Activated CD8-positive, alpha-beta memory T cell treated with anti-CD3 and anti-CD28 coated beads for 1 hour (primary cell): ENCODE measurements around the gene SMPDL3A.
"Not testable (repeated sequence)": the region's sequence is repeated elsewhere in the genome, so short reads cannot be mapped to it uniquely, and the experiment has no call there.

Source experiments
- DNase-seq, 2 donors: peaks; one replicate each; pipeline ENCODE4 v3.0.0-alpha.2; 2020; ENCODE audit warnings: low read depth in 1 of 2; ENCODE audit errors: extremely low read depth in 1 of 2

SMPDL3A gene, protein sequence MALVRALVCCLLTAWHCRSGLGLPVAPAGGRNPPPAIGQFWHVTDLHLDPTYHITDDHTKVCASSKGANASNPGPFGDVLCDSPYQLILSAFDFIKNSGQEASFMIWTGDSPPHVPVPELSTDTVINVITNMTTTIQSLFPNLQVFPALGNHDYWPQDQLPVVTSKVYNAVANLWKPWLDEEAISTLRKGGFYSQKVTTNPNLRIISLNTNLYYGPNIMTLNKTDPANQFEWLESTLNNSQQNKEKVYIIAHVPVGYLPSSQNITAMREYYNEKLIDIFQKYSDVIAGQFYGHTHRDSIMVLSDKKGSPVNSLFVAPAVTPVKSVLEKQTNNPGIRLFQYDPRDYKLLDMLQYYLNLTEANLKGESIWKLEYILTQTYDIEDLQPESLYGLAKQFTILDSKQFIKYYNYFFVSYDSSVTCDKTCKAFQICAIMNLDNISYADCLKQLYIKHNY

DNA sequence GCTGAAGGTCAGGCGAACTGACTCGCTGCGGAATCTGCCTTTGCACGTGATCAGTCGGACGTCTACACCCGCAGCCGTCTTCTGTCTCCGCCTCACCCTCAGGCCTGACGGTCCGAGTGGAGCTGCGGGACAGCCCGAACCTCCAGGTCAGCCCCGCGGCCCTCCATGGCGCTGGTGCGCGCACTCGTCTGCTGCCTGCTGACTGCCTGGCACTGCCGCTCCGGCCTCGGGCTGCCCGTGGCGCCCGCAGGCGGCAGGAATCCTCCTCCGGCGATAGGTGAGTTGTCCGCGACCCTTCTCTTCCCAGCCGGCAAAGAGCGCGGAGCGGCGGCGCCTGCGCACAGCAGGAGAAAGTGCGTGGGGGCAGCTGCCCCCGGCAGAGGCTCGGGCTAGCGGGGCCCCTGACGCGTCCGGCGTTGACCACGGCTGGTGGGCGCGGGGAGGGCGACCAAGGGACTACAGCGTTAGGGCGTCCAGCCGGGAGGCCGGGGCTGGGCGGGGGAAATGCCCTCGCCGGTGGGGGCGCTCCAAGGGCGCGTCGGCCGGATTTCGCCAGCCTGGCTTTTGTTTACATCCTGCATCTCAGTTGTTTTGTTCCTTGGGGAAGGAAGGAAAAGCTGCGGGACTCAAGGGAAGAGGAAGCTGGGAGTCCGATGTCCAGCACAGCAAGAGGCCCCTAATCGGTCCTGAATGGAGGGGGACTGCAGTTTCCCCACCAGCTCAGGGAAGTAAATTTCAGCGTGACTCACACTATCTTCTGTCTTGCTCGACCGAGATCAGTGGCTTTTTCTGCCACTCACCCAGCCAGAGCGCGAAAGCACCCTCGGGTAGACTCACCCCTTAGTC is at the start of gene SMPDL3A:
SMPDL3A (plus strand) TSS at position 77 of the 846 bp plus-strand sequence; CDS start at position 166, 89 bp downstream.
- DNase-seq: no peak

DNA sequence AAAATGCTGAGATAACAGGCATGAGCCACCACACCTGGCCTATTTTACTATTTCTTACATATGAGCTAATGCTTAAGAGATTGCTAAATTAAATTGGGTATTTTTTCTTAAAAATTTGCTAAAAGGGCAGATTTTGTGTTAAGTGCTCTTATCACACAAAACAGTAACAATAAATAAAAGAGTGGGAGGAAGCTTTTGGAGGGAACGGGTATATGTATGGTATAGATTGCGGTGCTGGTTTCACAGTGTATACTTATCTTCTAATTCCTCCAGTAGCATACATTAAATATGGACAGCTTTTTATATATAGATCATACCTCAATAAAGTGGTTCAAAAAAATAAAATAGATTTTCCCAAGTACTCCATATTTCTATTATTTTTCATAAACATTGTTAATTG is 49.0 kb upstream of the SMPDL3A start:
- no peak for DNase-seq

DNA sequence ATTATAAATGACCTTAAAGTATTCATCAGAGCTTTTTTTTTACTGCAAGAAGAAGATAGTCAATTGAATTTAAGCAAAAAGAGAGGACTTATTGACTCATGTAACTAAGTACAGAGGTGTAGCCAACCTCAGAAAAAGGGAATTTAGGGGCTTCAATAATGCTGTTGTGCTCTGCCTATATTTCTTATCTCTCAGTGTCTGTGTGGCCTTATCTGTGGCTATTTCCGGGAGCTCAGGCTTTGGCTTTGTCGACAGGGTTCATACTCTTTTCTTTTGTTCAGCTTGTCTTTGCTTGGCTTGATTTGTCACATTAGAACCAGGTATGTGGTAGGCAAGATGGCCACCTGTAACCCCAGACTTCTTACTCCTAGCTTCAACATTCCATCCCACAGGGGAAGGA is 48.1 kb upstream of the SMPDL3A start:
- no peak for DNase-seq

DNA sequence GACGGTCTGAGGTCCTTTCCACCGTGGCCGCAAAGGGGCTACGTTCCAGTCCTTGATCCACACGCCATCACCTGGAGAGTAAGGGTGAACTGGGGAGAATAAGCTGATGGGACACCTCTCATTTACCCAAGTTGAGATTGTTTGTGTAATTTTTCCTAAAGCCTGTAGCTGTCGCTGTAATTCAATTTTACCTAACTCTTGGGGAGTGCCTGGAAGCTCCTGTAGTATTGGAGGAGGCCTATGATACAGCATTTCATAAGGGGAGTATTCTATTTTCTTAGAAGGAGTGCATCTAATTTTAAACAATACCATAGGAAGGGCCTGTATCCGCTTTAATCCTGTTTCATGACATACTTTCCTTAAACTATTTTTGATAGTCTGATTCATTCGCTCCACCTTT is 44.8 kb upstream of the SMPDL3A start:
- DNase-seq: not testable (repeated sequence)

DNA sequence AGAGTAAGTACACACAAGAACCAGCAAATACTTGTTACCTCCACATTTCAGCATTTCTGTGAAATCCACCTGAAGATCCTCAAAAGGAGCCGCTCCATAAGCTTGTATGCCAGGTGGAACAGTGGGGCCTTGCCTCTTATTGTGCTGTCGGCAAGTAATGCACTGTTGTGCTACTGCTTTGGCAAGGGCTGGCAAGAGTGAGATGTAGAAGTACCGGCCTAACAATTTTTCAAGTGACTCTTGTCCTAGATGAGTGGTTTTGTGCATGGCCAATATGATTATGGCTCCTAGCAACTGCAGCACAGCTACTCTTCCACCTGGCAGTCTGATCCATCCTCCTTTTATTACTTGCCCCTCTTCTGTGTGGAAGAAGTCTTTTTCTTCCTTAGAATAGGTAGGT is 44.2 kb upstream of the SMPDL3A start:
- DNase-seq: not testable (repeated sequence)

DNA sequence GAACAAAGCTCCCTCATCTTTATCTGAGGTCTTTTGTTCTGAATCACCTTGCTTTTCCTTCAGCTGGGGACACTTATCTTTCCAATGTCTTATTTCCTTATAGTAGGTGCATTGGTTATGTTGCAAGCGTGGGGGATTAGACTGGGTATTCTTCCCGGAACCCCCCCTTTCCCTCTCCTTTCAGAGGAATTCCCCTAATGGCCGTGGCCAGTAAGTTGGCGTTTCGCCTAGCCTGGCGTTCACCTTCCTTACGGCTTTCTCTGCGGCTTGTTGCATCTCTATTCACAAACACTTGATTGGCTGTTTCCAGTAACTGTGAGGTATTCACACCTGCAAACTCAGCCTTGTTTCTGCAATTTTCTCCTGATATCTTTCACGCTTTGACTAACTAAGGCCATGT is 42.4 kb upstream of the SMPDL3A start:
- no peak for DNase-seq

DNA sequence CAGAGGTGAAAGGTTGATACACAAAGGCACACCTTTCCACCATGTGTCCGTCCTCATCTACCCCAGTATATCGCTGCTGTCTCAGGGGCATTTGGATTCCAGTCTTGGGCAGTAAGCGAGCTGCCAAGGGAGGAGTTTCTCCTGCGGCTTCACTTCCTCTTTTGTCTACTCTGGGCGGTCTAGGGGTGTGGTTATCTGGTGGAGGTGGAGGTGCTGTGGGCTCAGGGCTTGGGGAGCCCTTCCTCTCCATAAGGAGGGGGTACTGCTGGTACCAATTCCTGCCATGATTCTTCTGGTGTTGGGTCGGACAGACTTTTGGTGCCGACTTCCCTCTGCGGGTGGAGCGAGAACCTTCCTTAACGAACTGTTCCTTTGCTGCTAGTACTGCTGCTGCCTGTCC is 41.5 kb upstream of the SMPDL3A start:
- no peak for DNase-seq

DNA sequence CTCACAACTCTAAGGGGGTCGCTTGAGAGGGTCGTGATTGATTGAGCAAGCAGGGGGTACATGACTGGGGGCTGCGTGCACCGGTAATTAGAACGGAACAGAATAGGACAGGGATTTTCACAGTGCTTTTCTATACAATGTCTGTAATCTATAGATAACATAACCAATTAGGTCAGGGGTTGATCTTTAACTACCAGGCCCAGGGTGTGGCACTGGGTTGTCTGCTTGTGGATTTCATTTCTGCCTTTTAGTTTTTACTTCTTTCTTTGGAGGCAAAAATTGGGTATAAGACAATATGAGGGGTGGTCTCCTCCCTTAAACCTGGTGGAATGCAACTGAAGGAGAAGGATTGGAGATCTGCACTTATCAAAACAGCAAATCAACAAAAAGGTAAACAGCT is 40.1 kb upstream of the SMPDL3A start:
- DNase-seq: not testable (repeated sequence)

DNA sequence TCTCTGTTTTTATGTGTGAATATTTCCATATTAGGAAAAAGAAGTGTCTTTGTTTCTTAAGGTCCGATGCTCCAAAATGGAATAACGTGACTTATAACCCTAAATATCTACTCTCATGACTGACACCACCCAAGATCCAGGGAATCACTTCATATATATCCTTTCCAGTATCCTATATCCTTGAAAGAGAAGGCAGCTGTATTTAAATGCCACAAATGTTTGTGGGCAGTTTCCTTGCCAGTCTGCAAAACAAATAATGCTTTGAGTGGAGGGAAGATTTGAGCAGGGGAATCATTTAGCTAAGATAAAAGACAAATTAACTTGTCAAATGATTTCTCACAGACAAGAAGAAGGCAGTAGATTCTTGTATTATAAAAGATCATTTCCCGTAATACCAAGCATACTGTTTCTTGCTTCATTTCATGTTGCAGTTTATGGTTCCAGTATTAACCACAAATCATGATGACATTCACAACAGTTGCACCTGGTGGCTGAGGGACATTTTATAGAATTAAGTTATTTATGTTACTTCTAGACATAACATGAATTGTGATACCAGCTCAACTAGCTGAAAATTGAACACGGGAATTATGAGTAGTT is 39.5 kb upstream of the SMPDL3A start:
- DNase-seq: no peak

DNA sequence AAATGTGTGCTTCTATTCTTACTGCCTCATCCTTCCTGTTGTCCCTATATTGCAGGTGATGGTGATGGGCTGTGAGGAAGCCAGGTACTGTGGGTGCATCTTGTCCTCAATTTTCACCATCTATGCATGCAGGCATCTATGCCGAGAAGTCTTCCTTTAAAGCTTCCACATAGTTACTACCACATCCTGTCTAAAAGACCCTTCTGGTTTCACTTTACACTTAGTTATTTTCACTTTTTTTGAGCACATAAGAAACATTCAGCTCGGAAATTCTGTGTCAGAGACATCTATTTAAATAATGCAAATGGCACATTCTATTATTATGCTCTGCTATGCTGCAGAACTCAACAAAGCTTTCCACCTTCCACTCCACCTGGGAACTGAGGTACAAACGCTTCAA is 37.7 kb upstream of the SMPDL3A start:
- DNase-seq: no peak

DNA sequence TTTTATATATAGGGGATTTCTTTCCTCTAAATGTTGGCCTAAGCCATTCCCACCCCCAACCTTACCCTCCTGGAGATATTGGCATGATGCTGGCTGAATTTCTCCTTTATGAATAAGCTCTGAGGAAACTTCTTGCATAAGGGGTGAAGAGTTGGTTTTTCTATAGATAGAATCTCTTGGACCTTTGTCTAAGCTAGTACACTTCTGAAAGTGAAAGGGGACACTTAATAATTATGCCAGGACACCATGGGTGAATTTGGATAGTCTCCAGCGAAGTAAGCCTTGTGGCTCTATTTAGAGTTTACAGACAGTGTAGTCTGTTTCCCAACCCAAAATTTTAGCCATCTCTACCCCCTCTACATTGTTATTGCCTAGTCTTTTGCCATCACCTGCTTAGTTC is 36.6 kb upstream of the SMPDL3A start:
- no peak for DNase-seq

DNA sequence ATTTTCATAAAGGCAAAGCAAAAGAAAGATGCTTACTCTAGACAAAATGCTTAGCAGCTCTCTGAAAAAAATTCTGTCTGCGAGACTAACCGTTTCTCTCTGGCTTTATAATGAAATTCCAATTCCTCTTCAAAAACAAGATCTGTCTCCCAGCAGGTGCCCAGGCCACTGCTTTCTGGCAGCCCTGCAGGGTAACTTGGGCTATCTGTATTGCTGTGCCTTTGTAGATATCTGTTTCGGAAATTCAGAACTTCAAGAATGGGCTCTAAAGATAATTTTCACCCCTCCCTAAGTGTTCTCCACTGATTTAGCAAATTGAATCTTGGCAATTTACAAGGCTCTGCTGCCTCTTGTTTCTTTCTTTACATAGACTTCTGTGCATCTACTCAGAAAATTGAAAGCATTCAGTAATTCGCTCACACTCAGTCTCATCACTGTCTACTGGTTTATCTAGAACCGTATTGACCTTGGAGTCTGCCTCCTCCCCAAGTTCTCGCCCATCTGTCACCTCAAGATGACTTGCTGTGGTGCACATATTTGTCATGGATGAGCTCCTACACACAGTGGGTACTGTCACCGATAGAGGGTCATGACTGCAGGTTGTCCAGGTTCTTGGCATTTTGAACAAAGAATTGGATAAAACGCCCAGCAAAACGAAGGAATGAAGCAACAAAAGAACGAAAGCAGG is 35.9 kb upstream of the SMPDL3A start:
- no peak for DNase-seq

DNA sequence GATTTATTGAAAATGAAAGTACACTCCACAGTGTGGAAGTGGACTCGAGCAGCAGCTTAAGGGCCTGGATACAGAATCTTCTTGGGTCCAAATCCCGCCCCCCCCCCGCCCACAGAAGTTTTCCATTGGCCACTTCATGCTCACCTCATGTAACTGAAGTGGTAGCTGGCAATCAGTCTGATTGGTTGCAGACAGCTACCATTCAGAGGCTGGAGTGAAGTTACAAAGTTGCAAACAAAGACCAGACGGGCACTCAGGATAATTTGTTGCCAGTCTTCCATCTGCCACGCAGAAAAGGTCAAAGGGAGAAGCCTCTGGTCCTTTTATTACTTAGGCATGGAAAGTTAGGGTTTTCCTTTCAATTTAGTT is 35.4 kb upstream of the SMPDL3A start:
- DNase-seq: no peak

DNA sequence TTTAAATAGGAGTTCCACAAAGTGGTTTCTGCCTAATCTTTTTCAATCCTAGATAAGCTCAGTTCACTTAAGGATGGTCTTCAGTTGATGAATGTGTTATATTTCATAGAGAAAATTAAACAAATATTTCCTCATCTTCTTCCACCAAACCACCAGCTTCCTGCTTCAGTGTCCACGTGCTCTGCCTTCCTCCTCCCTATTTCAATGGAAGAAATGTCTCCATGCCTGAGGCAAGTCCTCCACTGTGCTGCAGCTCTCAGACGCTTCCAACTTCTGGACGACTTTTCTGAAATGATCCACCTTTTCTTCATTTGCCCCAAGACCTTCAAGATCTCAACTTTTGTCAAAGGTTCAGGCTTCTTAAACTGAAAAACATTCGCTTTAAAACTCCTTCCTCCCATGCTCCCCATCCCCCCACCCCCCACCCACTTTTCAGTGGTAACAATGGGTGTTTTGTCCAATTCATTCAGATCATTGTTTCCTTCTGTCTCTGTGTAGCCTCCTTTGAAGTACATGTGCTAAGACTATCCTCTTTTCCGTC is 34.8 kb upstream of the SMPDL3A start:
- DNase-seq: no peak

DNA sequence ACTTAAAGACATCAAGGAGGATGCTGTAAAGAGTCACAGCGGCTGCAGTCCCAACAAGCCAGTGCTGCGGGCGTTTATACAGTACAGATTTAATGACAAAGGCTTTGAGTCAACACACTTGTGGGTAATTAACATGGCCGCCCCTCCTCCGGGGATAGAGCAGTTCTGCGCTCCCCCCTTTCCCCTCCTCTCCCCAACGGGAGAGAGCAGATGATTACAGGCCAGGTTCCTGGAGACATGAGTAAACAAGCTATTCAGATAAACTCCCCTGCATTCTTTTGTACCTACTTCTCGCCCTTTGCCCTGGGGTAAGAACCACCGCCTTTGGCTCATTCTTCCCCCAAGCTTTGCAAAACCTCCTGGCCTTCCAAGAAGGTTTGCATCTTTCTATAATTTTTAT is 33.2 kb upstream of the SMPDL3A start:
- DNase-seq: no peak

DNA sequence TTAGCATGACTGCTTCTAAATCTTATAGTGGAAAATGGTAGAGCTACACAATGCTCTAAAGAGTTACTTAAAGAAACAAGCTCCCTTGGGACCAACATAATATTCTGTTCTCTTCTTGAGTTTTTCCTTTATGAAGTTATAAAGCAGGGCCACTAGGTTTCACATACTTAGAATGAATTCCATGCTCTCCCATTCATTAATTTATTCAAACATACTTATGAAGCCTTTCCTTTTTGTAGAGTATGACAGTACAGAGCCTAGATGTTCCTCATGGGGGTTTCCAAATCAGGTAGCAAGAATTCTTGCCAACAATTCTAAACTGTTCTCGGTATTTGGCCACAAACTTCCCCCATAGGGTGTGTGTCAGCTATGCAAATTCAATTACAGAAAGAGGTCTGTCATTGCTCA is 30.1 kb upstream of the SMPDL3A start:
- DNase-seq: no peak

DNA sequence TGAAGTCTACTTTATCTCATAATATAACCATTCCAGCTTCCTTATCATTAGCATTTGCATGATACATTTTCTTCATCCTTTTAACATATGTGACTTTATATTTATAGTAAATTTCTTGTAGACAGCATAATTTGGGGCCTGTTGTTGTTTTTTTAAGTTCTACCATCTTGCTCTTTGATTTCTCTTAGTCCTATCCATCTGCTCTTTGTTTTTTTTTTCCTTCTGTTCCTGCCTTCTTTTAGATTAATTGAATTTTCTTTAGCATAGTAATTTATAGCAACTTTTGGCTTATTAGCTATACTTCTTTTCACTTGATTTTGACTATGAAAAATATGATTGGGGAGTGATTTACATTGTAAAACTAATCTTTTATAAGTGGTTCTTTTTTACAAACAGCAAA is 28.7 kb upstream of the SMPDL3A start:
- no peak for DNase-seq

DNA sequence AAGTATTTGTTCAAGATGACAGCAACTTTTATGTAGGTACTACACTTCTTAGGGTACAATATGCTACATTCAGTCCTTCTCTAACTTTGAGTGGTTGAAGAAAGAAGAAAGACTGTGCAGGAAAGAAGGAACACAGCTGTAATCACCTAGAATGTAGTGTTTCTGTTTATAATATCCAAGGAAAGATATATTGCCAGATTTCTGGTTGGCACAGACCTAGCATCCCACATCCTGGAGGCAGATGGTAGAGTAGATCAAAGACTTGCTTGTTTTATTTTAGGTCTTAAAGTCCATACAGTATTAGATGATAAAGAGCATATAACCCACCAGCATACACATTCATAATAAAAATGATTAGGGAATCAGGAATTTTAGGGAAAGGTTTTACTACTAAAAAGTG is 22.8 kb upstream of the SMPDL3A start:
- DNase-seq: no peak

DNA sequence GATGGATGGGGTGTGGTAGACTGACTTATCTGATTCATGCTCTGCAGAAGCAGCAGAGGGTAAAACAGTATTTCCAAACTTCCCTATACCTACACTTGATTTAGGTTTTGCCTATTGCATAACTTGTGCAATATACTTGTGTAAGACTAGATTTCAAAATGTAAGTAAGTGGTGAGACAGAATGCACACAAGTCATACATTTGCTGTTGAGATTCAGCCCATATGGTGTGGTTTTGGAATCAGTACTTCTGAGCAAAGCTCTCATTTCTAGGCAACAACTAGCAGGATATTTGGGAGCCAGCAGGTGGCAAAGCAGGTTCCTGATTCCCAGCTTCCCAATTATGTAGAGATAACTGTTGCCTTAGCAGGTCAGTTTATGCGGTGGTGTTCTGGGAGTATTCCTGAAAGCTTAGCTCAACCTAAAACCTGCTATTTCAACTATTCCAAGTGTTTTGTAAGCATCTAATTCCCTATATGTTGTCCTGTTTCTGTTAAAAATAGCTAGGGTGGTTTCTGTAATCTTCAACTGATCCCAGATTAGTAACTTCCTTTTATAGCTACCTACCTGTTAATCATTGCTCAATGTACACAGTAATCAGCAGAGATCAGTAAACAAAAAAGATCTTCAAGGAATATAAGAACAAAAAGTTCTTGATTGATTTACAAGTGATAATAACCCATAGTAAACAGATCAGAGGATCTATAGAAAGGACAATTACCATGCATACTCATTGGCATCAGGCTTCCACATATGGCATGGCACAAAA is 18.0 kb upstream of the SMPDL3A start:
- no peak for DNase-seq
